ENCODE measurements around the gene TMEM255B. TPM values are rescaled to one million over a fixed set of nuclear protein-coding genes. Genes with fewer than 3 reads are reported as not detected.

Gene TMEM255B
- total RNA-seq, 1 experiment from 2014 or later = 4.7 TPM

GRCh38 chr13:113859311-113860050 is 100.5 kb downstream of the TMEM255B start:
- TF ChIP-seq ZBTB21 (CRISPR knock-in tag; IDR thresholded peaks at IDR 0.05; ENCODE audit: borderline replicate concordance) (no peak), JAZF1 (CRISPR knock-in tag; IDR thresholded peaks at IDR 0.05) (no peak), RORB (CRISPR knock-in tag; IDR thresholded peaks at IDR 0.05) (no peak), MYBL2 (CRISPR knock-in tag; IDR thresholded peaks at IDR 0.05) (no peak), USF2 (CRISPR knock-in tag; IDR thresholded peaks at IDR 0.05) (no peak), STAT6 (CRISPR knock-in tag; conservative IDR thresholded peaks at IDR 0.05; ENCODE audit: low read depth) (no peak), CTCF (IDR thresholded peaks at IDR 0.05) (no peak), NFE2L1 (CRISPR knock-in tag; IDR thresholded peaks at IDR 0.05) (no peak), ZNF263 (CRISPR knock-in tag; IDR thresholded peaks at IDR 0.05; ENCODE audit: low read depth) (no peak), ARID4B (CRISPR knock-in tag; IDR thresholded peaks at IDR 0.05; ENCODE audit: borderline replicate concordance) (no peak), ZNF138 (CRISPR knock-in tag; conservative IDR thresholded peaks at IDR 0.05) (no peak), E2F5 (CRISPR knock-in tag; IDR thresholded peaks at IDR 0.05) (no peak), ATF6 (CRISPR knock-in tag; IDR thresholded peaks at IDR 0.05) (no peak), ZNF532 (CRISPR knock-in tag; IDR thresholded peaks at IDR 0.05; ENCODE audit: borderline replicate concordance) (no peak), PREB (CRISPR knock-in tag; IDR thresholded peaks at IDR 0.05; ENCODE audit: borderline replicate concordance) (no peak)
- Mint-ChIP-seq H3K4me1 (peaks cover 63% of the 10 kb centered on the region), H3K9me3 (peaks cover 13% of the 10 kb centered on the region), H3K4me3 (peak overlapping the region; percentile 44), H3K27ac (peak overlapping the region; percentile 99), H3K27me3 (ENCODE audit: low read depth) (peaks cover 14% of the 10 kb centered on the region), H3K36me3 (peaks cover 13% of the 10 kb centered on the region)
- CTCF ChIA-PET = no interaction called here
- ATAC-seq (no peak), DNase-seq (ENCODE audit: low spot score) (peak; percentile 8)
- POLR2A ChIA-PET = no interaction called here
